ENCODE results near the gene OTUD4.

The OTUD4 gene

GRCh38 chr4:145203410-145203809, 23.0 kb upstream of the OTUD4 start:
- no peak for TF ChIP-seq ZNF404 (tag by site-specific recombination; IDR thresholded peaks at IDR 0.05)
- H3K4me3 ChIP-seq (ENCODE audit: low read depth, low read length): no peak overlapping the region
- H3K9me3 ChIP-seq (ENCODE audit: control insufficient read depth, insufficient read depth, low read depth, low read length): no peaks in the 10 kb centered on the region
- H3K4me1 ChIP-seq (ENCODE audit: control insufficient read depth, insufficient read depth, low read length): no peaks in the 10 kb centered on the region
- ChIA-PET POLR2A (no interaction called here), CTCF (no interaction called here)
- H3K27ac ChIP-seq (ENCODE audit: extremely low read depth, low read depth, low read length): no peak overlapping the region
- H3K36me3 ChIP-seq (ENCODE audit: control insufficient read depth in 2 of 2, insufficient read depth in 1 of 2, low read length in 2 of 2): no peaks in the 10 kb centered on the region

GRCh38 chr4:145200366-145200765, 20.0 kb upstream of the OTUD4 start:
- CTCF ChIA-PET: no interaction called here
- H3K9me3 ChIP-seq (ENCODE audit: control insufficient read depth, insufficient read depth, low read depth, low read length): no peaks in the 10 kb centered on the region

DNA sequence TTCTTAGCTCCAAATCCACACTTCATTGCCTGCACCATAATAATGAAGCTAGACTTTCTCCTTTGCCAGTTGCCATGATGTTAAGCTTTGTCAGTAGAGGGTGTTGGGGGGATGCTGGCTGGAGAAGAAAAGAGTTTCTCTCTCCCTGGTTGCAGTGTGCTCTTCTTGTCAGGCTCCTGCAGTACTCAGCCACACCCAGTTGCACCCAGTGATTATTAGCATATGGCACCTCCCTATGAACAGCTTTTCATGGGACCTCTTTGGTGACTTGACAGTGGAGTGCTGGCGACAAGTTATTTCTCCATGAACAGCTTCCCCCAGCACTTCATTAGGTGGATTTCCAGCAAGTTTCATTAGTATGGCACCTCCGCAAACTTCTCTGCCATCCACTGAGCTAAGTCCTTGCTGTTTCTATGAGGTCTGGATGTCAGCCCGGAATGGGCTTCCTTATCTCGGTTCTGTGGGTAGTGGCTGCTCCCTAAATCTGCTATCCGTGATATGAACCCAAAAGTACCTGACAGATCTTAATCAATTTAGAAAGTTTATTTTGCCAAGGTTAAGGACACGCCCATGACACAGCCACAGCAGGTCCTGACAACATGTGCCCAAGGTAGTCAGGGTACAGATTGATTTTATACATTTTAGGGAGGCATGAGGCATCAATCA, 18.8 kb upstream of the OTUD4 start:
- H3K4me1 ChIP-seq (ENCODE audit: control insufficient read depth, insufficient read depth, low read length): no peaks in the 10 kb centered on the region
- POLR2A ChIA-PET: no interaction called here
- H3K27ac ChIP-seq (ENCODE audit: extremely low read depth, low read depth, low read length): no peak overlapping the region
- H3K36me3 ChIP-seq (ENCODE audit: control insufficient read depth in 2 of 2, insufficient read depth in 1 of 2, low read length in 2 of 2): no peaks in the 10 kb centered on the region
- H3K9me3 ChIP-seq (ENCODE audit: control insufficient read depth, insufficient read depth, low read depth, low read length): no peaks in the 10 kb centered on the region
- H3K4me3 ChIP-seq (ENCODE audit: low read depth, low read length): no peak overlapping the region
- no peak for TF ChIP-seq ZBTB8A (tag by site-specific recombination; IDR thresholded peaks at IDR 0.05)
- TF ChIP-seq ZNF146 (tag by site-specific recombination; IDR thresholded peaks at IDR 0.05): no peak
- TF ChIP-seq ZNF221 (tag by site-specific recombination; IDR thresholded peaks at IDR 0.05; ENCODE audit: borderline replicate concordance): no peak
- TF ChIP-seq ZNF10 (tag by site-specific recombination; IDR thresholded peaks at IDR 0.05): no peak
- TF ChIP-seq ZNF530 (tag by site-specific recombination; IDR thresholded peaks at IDR 0.05; ENCODE audit: low read depth): no peak
- CTCF ChIA-PET: interaction anchor here (0.6 kb wide), 1 partner anchor 17 kb away, joined by 3 read pairs; no protein-coding TSS in a partner anchor

More at GRCh38 chr4:145200366-145200765, 20.0 kb upstream of the OTUD4 start:
- TF ChIP-seq HOXC10 (CRISPR knock-in tag; IDR thresholded peaks at IDR 0.05) (no peak), ZNF157 (tag by site-specific recombination; IDR thresholded peaks at IDR 0.05) (no peak), SP3 (tag by site-specific recombination; IDR thresholded peaks at IDR 0.05) (no peak), ZNF664 (tag by site-specific recombination; IDR thresholded peaks at IDR 0.05) (no peak), HOXD13 (CRISPR knock-in tag; IDR thresholded peaks at IDR 0.05; ENCODE audit: borderline replicate concordance) (no peak), ZBTB20 (tag by site-specific recombination; IDR thresholded peaks at IDR 0.05) (no peak), ZNF747 (tag by site-specific recombination; IDR thresholded peaks at IDR 0.05) (no peak)
- Histone ChIP-seq H3K27ac (ENCODE audit: extremely low read depth, low read depth, low read length) (no peak overlapping the region), H3K4me3 (ENCODE audit: low read depth, low read length) (no peak overlapping the region), H3K36me3 (ENCODE audit: control insufficient read depth in 2 of 2, insufficient read depth in 1 of 2, low read length in 2 of 2) (no peaks in the 10 kb centered on the region), H3K4me1 (ENCODE audit: control insufficient read depth, insufficient read depth, low read length) (no peaks in the 10 kb centered on the region)
- POLR2A ChIA-PET: no interaction called here

DNA sequence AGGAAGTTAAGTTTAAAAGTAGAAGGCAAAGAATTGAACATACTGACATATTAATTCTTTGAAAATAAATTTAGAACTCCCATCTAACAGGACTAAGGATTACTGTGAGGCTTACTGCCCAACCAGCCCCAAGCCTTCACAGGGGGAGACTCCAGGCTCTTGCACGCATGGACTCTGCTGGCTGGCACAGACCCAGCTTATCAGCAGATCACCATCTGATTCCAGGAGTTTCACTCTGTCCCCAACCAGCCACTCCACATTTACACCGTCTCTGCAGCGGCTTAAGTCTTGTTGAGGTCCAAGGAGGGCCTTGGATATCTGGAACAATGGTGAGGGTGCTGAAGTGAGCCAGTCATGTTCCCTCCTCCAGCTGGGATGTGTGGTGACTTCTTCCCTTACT, 16.4 kb upstream of the OTUD4 start:
- POLR2A ChIA-PET: no interaction called here

More for the DNA sequence above, 16.4 kb upstream of the OTUD4 start:
- no peak overlapping the region for H3K4me3 ChIP-seq (ENCODE audit: low read depth, low read length)
- no peaks in the 10 kb centered on the region for H3K36me3 ChIP-seq (ENCODE audit: control insufficient read depth in 2 of 2, insufficient read depth in 1 of 2, low read length in 2 of 2)
- CTCF ChIA-PET: no interaction called here
- no peak overlapping the region for H3K27ac ChIP-seq (ENCODE audit: extremely low read depth, low read depth, low read length)
- no peaks in the 10 kb centered on the region for H3K9me3 ChIP-seq (ENCODE audit: control insufficient read depth, insufficient read depth, low read depth, low read length)
- TF ChIP-seq ZNF626 (tag by site-specific recombination; IDR thresholded peaks at IDR 0.05): no peak
- TF ChIP-seq, protein P1, sequence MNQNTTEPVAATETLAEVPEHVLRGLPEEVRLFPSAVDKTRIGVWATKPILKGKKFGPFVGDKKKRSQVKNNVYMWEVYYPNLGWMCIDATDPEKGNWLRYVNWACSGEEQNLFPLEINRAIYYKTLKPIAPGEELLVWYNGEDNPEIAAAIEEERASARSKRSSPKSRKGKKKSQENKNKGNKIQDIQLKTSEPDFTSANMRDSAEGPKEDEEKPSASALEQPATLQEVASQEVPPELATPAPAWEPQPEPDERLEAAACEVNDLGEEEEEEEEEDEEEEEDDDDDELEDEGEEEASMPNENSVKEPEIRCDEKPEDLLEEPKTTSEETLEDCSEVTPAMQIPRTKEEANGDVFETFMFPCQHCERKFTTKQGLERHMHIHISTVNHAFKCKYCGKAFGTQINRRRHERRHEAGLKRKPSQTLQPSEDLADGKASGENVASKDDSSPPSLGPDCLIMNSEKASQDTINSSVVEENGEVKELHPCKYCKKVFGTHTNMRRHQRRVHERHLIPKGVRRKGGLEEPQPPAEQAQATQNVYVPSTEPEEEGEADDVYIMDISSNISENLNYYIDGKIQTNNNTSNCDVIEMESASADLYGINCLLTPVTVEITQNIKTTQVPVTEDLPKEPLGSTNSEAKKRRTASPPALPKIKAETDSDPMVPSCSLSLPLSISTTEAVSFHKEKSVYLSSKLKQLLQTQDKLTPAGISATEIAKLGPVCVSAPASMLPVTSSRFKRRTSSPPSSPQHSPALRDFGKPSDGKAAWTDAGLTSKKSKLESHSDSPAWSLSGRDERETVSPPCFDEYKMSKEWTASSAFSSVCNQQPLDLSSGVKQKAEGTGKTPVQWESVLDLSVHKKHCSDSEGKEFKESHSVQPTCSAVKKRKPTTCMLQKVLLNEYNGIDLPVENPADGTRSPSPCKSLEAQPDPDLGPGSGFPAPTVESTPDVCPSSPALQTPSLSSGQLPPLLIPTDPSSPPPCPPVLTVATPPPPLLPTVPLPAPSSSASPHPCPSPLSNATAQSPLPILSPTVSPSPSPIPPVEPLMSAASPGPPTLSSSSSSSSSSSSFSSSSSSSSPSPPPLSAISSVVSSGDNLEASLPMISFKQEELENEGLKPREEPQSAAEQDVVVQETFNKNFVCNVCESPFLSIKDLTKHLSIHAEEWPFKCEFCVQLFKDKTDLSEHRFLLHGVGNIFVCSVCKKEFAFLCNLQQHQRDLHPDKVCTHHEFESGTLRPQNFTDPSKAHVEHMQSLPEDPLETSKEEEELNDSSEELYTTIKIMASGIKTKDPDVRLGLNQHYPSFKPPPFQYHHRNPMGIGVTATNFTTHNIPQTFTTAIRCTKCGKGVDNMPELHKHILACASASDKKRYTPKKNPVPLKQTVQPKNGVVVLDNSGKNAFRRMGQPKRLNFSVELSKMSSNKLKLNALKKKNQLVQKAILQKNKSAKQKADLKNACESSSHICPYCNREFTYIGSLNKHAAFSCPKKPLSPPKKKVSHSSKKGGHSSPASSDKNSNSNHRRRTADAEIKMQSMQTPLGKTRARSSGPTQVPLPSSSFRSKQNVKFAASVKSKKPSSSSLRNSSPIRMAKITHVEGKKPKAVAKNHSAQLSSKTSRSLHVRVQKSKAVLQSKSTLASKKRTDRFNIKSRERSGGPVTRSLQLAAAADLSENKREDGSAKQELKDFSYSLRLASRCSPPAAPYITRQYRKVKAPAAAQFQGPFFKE (tag by site-specific recombination; IDR thresholded peaks at IDR 0.05; ENCODE audit: borderline replicate concordance): no peak
- no peak for TF ChIP-seq ZNF2 (tag by site-specific recombination; IDR thresholded peaks at IDR 0.05)
- TF ChIP-seq ZBTB7A (tag by site-specific recombination; IDR thresholded peaks at IDR 0.05; ENCODE audit: low read depth): no peak
- no peak for TF ChIP-seq ZNF501 (tag by site-specific recombination; IDR thresholded peaks at IDR 0.05)
- TF ChIP-seq PRDM1 (tag by site-specific recombination; IDR thresholded peaks at IDR 0.05): no peak
- TF ChIP-seq ZNF112 (tag by site-specific recombination; IDR thresholded peaks at IDR 0.05): no peak
- TF ChIP-seq ZNF785 (tag by site-specific recombination; IDR thresholded peaks at IDR 0.05): no peak
- TF ChIP-seq MEIS1 (CRISPR knock-in tag; IDR thresholded peaks at IDR 0.05; ENCODE audit: borderline replicate concordance): no peak
- no peak for TF ChIP-seq ZNF202 (tag by site-specific recombination; IDR thresholded peaks at IDR 0.05; ENCODE audit: borderline replicate concordance)
- no peak for TF ChIP-seq ZNF416 (tag by site-specific recombination; IDR thresholded peaks at IDR 0.05)
- no peaks in the 10 kb centered on the region for H3K4me1 ChIP-seq (ENCODE audit: control insufficient read depth, insufficient read depth, low read length)
